Stimulated activated CD4-positive, alpha-beta T cell treated with anti-CD3 and anti-CD28 coated beads, Interleukin-12 subunit alpha, Interleukin-12 subunit beta, amount 100 ng/mL, for 48 hours (primary cell): Measurements from ENCODE around the gene CTNNA2.

Experiments
- DNase-seq, 3 donors: peaks; one replicate each; pipeline ENCODE4 v3.0.0-alpha.2; 2020; ENCODE audit warnings: low read depth in 2 of 3, low spot score in 1 of 3

The CTNNA2 gene

DNA sequence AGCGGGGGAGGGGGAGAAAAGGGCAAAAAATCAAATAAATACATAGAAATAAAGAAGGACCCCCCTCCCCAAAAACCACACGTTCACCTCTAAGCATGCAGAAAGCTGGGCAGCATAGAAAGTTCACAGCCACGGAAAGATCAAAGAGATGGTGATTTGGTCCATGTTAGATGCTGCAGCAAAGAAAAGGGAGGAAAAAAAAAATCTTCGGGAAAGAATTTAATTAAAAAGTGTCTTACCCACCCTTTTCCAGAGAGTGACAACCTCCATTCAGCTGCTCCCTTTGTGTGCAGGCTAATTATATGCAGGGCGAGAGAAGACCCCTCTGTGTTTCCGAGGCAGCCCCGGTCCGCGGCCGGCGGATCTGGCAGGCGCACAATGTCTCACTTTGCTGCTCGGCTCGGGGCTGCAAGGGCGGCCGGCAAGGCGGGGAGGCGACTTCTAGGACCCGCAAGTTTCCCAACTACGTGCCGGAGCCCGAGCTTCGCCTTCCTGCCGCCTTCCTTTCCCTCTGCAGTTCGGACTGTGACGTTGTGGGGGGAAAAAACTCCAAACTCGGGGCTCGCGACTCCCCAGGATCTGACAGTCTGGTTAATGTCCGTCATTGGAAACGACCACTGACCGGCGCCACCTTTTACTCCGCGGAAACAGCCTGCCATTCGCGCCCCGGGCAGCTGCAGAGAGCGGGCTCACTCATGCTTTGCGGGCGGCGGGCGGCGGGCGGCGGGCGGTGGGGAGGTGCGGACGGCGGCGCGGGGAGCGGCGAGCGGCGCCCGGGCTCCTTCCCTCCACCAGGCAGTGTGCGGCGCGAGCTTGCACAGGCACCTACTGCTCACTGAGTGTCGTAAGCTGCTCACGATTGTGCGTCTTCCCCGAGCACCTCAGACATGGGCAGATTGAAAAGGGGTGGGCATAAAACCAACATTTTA is 791.3 kb downstream of the CTNNA2 start, which contains the start of gene LRRTM1:
TSS of gene LRRTM1 (minus strand) at position 844 of the 929 bp plus-strand sequence. CDS start 933 bp downstream, outside the sequence.
- DNase-seq: no peak

DNA sequence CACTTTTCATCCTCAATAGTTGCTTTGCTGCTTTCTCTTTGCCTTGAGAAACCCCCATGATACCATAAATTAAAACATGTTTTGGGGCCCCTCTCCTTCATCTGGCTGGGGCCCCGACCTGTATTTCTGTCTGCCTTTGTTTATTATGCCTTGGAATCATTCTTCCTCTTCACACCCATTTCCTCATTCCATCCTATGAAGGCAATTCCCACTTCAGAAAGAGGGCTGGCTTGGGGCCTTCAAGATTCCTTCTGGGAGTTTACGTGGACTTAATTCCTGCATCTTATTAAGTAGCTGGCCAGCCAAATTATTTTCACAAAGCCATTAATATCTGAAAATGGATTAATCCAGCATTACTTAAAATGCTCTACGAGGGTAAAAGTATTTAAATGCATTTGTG is 798.5 kb downstream of the CTNNA2 start:
- no peak for DNase-seq

DNA sequence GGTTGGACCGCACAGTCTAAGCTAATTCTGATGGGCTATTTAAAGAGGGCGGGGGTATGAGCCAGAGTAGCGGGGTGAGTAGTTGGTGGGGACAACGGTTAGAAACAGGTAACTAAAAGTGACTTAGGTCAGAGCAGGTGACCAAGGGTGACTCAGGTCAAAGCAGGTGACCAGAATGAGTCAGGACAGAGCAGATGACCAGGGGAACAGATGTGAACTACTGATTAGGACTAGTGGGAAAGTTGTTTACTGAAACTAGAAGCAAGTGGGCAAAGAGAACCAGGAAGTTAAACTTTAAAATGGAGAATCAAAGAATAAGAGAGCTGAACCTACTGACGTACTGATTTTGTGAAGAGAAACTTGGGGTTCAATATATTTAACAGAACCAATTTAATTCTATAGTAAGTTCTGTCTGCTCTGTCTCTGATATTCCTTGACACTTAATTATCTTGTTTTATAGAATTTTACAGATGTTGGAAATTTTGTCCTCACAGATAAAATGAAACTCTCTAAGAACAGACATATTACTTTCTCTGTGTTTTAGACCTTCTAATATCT is 799.5 kb downstream of the CTNNA2 start:
- DNase-seq: no peak

DNA sequence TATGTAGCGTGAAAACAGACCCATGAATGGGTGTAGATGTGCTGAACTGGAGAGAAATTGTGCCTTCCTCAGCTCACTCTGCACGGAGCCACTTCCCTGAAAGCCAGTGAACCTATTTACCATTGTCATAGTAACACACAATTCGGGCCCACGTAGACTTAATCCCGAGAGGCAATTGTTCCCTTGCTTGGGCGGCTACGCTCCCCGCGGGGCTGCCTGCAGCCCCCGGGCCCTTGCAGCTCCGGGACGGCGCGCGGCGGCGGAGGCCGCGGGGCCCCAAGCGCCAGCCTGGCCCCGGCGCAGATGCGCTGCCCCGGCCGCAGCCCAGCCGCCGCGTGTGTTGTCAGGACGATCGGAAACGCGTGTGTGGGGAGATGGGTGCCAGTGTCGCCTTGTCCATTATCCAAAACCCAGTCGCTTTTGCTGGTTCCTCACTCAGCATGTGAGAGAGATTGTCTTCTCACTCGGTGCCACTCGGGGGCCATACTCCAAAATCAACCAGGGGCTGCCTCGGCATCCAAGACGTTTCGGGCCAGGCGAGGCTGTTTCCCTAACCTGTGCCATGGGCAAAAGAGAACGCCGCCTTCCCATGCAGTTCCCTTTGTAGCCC is 809.6 kb downstream of the CTNNA2 start:
- no peak for DNase-seq

DNA sequence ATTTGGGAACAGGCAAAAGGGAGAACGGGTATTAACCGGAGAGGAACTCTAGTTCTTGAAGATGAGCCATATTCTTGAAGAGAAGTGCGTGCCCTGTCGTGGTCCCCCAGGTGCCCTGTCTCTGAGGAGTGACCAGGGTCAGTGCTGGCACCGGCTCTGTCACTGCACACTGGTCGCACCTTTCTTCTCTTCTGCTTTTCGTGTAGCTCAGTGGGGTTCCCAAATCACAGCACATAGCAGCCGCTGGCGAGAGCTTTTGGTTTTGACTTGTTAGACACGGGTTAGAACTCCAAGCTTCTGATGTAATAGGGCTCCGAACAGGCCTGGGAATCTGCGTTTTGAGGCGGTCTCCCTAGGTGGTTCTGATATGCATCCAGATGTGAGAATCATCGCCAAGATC is 810.1 kb downstream of the CTNNA2 start:
- no peak for DNase-seq

DNA sequence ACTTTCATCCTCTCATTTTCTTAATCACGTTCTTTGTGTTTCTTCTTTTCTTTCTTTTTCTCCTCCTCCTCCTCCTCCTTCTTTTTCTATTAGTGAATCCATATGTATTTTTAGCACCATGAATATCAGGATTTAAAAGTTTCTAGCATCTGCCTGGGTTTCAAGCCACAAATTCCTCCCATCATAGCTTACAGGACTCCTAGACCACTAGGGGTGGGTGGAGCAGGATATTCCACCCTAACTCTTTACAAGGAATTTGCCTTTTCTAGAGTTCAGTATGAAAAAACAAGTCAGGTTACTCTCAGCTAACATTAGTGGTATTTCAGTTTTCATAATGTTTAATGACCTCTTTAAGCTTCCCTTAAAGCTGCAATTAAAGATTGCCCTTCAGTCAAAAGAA is 810.8 kb downstream of the CTNNA2 start:
- no peak for DNase-seq

DNA sequence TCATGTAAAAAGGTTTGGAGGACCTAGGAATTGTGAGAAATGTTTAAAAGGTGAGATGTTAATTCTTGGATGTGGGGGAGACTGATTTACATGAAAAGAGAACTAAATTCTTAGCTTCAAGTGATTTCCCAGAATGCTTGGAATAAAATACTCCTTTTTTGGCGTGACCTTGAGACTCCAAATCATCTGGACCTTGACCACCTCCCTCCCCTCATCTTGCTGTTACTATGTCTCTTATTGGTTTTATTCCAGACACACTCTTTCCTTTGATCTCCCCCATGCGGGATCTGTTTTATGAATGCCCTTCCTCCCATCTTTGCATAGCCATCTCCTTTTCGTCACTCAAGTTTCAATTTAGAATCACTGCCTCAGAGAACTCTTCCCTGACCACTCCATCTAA is 811.7 kb downstream of the CTNNA2 start:
- DNase-seq: no peak

DNA sequence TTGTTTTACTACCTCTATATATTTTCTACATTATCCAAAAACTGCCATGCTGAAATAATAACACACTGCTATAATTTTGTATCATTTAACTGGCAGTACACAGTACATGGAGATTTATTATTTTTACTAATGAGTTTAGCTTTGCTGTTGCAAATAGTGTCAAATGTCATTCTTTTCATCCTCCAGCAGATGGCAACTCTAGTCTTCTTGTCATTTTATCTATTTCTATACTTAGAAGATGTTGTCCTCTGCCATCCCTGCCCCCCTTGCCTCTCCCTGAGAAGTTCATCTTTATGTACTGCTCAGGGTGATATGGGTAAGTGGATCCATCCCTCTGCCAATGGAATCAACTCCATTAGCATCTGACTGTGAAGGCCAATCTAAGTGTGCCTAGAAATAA is 813.4 kb downstream of the CTNNA2 start:
- DNase-seq: no peak

DNA sequence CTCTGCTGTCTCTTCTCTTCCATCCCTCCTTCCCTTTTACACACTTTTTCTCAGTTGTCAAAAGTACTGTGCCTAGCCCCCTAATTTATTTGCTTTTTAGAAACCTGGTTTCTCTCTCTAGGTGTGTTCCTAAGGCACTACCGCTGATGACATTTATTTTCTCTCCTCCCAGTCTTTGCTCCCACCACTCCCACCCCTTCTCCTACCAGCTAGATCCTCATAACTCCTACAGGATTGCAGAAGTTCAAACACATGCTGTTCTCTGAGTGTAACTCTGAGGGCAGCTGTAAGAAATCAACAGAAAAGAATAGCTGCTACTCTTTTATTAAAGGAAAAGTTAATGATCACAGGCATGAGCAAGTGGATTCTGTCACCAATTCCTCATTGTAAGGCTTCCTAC is 814.0 kb downstream of the CTNNA2 start:
- DNase-seq: no peak

DNA sequence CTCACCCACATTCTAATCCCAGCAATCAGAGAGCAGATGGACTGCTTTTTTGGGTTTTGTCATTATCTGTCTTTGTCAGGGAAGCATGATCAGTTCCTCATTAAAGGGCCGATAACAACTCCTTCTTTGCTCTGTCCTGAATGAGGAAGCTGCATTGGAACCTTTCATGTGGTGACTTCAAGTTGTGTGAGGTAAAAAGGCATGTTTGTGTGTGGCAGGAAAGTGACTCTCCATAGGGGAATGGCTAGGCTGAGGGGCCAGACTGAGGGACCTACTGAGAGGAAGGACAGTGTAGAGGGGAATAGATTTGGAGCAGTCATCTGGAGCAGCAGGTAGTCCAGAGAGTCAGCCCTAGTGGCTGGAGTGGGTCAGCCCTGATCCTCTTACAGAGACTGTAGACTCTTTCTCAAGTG is 815.3 kb downstream of the CTNNA2 start:
- DNase-seq: no peak

DNA sequence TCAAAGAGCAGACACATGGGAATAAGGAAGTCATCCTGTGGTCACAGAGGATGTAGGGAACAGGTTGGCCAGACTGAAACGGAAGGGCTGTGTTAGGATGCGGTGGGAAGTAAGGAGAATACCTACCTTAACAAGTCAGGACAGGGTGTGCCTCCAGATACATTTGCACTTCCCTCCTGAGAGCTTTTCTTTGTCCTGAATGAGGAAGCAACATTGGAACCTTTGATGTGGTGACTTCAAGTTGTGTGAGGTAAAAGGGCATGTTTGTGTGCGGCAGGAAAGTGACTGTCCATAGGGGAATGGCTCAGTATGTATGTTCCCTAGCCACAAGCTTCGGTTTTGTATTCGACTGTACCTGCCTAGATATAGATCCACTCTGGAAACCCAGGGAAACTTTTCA is 816.6 kb downstream of the CTNNA2 start:
- no peak for DNase-seq

DNA sequence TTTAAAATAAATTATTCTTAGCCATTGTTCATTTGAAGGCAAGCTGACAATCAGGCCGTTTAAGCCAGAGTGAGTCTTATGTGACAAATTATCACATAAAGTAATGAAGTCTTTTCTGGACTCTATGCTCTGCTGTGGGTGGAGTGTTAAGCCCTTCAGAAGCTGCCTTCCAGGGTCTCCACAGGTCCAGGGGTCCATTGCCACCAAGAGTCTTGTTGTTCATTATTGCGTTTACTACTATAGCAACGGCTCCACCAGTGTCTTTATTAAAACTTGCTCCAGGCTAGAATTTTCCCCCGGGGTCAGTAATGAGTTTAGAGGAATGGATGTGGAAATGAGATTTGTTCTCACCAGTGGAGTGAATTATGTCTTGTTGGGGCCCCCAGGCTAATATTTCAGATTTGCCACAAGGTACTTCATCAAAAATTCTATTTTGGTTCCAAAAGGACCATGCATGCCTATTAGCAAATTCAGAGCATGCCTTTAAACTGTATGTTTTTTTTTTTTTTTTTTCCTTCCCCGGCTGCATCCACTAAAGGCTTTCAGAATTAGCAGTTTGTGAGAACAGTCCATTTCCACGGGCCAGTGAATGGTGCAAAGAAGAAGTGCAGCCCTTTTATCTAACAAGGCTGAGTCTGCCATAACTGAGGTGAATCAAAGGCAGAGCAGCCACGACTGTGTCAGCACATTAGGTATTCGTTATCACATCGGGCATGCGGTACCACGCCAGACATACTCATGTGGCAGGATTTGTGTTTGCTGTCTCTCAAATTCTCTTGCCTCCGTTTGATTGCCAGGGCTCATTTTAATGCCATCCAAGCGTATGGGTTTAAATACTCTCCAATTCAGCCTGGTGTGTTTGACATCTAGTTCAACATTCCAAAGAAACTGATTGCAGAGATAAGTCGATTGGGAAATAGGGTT is 817.9 kb downstream of the CTNNA2 start:
- DNase-seq: no peak

DNA sequence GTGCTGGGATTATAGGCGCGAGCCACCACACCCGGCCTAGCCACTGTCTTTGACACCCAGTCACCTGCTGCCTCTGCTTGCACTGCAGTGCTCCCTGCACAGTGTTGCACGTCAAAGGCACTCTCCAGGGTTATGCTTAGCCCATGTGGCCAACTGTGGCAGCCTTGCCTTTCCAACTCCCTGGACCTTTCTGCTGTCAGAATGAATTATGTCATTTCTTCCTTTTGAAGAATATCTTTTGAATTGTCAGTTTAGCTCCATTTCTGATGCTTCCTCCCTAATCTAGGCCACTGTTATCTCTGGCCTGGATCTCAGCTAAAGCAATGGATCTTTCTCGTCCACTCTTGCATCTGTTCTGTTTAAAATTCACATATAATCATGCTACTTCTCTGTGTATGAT is 821.0 kb downstream of the CTNNA2 start:
- no peak for DNase-seq

DNA sequence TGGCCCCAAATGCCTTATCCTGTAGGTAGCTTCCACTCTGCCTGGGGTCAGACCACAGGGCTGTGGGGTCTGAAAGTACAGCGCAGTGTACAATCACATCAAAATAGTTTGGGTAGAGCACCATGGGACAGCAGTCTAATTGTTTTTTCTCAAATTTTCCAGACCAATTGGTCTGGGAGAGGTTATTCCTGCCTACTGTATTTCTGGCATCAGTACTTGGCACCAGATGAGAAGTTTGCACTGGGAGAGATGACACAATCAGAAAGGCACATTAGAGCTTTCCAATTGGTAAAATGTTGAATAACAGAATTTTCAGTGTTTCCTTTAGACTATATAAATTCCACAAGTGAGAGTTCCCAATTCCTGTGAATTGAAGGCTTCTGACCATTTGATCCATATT is 822.6 kb downstream of the CTNNA2 start:
- no peak for DNase-seq

DNA sequence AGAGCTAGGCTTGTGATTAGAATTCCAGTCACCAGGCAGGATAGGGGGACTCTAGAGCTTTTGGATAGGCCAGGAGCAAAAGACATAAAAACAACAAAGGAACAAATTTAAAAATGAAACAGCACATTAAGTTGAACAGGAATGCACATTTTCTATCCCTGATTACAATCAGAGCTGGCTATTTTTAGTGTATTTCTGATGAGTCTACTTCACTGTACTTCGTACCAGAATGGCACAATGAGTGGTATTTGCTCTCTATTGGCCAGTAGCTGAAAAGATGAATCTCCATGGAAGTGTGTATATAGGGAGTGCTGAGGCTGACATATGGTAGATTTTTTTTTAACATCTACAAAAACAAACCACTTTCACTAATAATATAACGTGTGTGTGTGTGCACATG is 825.9 kb downstream of the CTNNA2 start:
- DNase-seq: no peak

DNA sequence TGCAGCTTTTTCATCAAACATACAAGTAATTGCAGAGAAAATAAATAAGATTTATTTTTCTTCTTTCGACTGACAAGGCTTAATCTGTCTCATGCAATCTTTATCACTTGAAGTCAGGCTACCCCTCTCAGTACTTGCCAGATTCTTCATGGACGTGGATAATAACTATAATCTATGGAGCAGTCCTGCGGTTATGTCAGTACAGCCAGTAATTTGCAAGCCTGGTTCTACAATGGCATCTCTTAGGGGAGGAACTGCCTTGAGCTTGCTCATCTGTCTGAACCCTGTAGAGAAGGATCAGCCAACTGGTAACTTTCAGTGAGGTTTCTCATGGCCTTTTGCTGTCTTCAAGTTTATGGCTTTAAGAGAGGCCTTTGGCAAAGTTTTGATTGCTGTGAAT is 827.2 kb downstream of the CTNNA2 start:
- DNase-seq: no peak

DNA sequence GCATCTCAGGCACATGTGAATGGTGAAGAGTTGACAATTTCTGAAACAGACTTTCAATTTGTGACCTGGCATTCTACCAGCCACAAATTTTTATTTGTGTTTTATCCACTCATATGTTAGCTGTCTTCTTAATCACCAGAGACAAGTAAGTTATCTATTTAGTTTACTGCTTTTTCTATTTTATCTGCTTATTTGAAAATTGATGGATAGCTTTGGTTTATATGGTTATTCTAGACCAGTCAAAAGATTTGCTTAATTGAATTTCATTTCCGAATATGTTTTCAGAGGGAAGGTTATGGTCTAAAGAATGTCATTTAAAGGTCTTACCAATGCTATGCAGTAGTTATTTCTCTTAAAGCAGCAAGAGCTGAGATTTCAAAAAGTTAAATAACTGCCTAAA is 835.2 kb downstream of the CTNNA2 start:
- no peak for DNase-seq

DNA sequence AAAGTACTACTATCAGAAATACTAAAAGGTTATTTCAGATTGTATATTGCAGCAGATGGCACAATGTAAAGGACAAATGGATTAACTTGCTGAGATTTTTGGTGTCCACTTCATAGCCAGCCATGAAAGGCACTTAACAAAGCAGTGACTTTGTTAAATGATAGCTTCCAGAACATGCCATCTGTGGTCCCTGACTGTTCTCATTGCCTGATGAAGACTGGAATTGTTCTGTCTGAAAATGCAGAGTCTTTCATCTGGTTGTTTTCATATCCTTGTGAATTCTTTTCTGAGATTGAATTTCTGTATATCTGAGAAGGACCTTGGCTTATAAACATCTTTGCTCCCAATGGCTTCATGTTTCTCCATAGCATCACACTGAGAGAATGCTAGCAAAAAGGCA is 836.1 kb downstream of the CTNNA2 start:
- no peak for DNase-seq

DNA sequence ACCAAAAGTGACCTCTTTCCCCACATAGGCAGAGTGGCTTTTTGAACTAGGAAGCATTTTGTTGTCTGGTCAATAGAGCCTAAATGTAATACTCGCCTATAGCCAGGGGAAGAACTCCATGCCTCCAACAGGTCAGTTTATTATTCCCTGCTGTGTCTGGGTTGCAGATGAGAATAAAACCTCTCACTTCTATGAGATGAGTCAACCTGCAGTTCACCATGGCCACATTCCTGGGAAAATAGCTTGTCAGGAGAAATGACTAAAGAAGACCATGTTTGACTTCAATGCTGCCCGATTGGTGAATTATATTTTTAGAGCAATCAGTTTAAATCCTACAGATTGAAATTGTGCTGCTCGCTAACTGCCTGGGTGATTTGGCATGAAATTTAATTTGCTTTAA is 838.4 kb downstream of the CTNNA2 start:
- no peak for DNase-seq

DNA sequence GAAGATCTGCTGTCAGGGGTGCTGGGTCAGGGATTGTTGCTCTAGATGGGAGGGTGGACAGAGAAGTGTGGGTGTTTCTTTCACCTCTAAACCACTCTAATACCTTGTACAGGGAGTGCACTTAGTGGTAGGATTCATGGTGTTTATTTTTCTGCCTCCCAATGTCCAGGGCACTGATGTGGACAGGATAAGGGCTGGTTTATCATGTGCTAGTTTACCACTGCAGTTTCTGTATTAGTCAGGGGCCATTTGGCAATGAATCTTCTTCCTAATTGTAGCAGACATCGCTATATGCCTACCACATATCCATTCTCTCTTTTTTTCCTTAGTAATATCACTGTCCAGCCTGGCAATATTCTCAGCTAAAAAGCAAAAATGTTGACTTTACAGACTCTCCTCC is 842.0 kb downstream of the CTNNA2 start:
- DNase-seq: no peak

DNA sequence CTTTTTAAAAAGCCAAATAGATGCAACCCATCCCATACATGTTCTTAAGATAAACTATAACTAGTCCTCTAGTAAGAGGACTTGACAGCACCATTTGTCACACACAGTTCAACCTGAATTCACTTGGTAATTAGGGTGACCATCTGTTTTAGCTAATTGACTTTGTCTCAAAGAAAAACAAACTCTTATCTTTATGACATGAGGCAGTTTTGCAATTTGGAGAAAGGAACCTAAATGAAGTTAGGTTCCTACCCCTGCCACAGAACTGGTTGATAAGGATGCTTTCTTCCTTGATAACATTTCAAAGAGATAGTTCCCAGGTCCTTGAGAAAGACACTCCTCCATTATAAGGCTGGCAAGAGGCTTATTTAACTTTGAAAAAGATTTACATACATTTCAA is 849.1 kb downstream of the CTNNA2 start:
- no peak for DNase-seq
